H1 (cell line): ENCODE data around the gene SEC24B. TPM values are rescaled to one million over a fixed set of nuclear protein-coding genes. Genes with fewer than 3 reads are reported as not detected.

Experiments used
- CTCF ChIA-PET: fragments of 300-600 bp; sonication (Branson Sonifier 250); formaldehyde crosslinking; loops from one replicate; lab custom pipeline; 2021; ENCODE audit not compliant: partially characterized antibody; lab: Charles Lee
- POLR2A ChIA-PET: fragments of 300-600 bp; sonication (Branson Sonifier 250); formaldehyde crosslinking; loops from one replicate; lab custom pipeline; 2021; ENCODE audit warnings: inconsistent platforms; ENCODE audit not compliant: partially characterized antibody; lab: Charles Lee
- DNase-seq, 2 experiments: peaks; one replicate each; pipeline versions ENCODE4 v3.0.0 to v3.0.0-alpha.2; 2010 to 2022; ENCODE audit warnings: low spot score in 2 of 2, low read depth in 1 of 2, mixed read lengths in 1 of 2
- FAIRE-seq: peaks from 2 replicates; lab custom pipeline; 2011; peaks lifted over from hg19 to GRCh38; lab: Jason Lieb, UNC
- H2AFZ ChIP-seq: 2 replicates; pipeline ENCODE4 v1.8.1; 2012; ENCODE audit warnings: low read length, inconsistent platforms
- H2AK5ac ChIP-seq: 2 replicates; pipeline ENCODE4 v1.6.1; 2013; ENCODE audit warnings: low read depth, low read length
- H2BK120ac ChIP-seq: replicated peaks from 2 replicates; pipeline ENCODE3; 2013; ENCODE audit warnings: low read depth, low read length, inconsistent platforms
- H2BK12ac ChIP-seq: 2 replicates; pipeline ENCODE4 v1.6.1; 2013; ENCODE audit warnings: low read depth, low read length
- H2BK15ac ChIP-seq: 2 replicates; pipeline ENCODE4 v1.6.1; 2013; ENCODE audit warnings: low read length
- H2BK20ac ChIP-seq: 2 replicates; pipeline ENCODE4 v1.6.1; 2013; ENCODE audit warnings: low read length
- H2BK5ac ChIP-seq: 2 replicates; pipeline ENCODE4 v1.6.1; 2013; ENCODE audit warnings: low read depth, low read length
- H3K14ac ChIP-seq: 2 replicates; pipeline ENCODE4 v1.6.1; 2013; ENCODE audit warnings: inconsistent platforms; ENCODE audit not compliant: insufficient read length
- H3K18ac ChIP-seq: 2 replicates; pipeline ENCODE4 v1.6.1; 2013; ENCODE audit warnings: low read length; ENCODE audit errors: extremely low read depth
- H3K23ac ChIP-seq: 2 replicates; pipeline ENCODE4 v1.6.1; 2013; ENCODE audit warnings: inconsistent platforms; ENCODE audit not compliant: insufficient read length
- H3K23me2 ChIP-seq: 2 replicates; pipeline ENCODE4 v1.6.1; 2013; ENCODE audit warnings: low read depth, low read length
- H3K27ac ChIP-seq: 2 replicates; pipeline ENCODE4 v1.6.1; 2011; ENCODE audit warnings: low read depth, low read length, inconsistent platforms
- H3K27me3 ChIP-seq, 4 experiments: replicated peaks in 1 of 4; 1 replicate in 1 of 4; 2 replicates in 3 of 4; pipeline versions ENCODE4 v1.6.1 to v1.8.1; 2011 to 2013; ENCODE audit warnings: low read length in 3 of 4, mild to moderate bottlenecking in 3 of 4, inconsistent platforms in 2 of 4, mixed read lengths in 2 of 4, moderate library complexity in 1 of 4; ENCODE audit not compliant: control insufficient read depth in 3 of 4, insufficient read depth in 3 of 4; ENCODE audit errors: extremely low read depth in 1 of 4
- H3K36me3 ChIP-seq, 4 experiments: 2 replicates each; pipeline versions ENCODE4 v1.6.1 to v1.8.1; 2011 to 2013; ENCODE audit warnings: mild to moderate bottlenecking in 4 of 4, low read length in 3 of 4, moderate library complexity in 2 of 4, control low read depth in 1 of 4, inconsistent platforms in 1 of 4; ENCODE audit not compliant: insufficient read depth in 4 of 4, control insufficient read depth in 2 of 4
- H3K4ac ChIP-seq: replicated peaks from 2 replicates; pipeline ENCODE3; 2013; ENCODE audit warnings: low read length, low read depth, mixed read lengths, inconsistent platforms; ENCODE audit not compliant: insufficient read length
- H3K4me1 ChIP-seq, 4 experiments: replicated peaks in 1 of 4; 1 replicate in 1 of 4; 2 replicates in 3 of 4; pipeline versions ENCODE4 v1.6.1 to v1.8.1; 2011 to 2013; ENCODE audit warnings: low read length in 3 of 4, inconsistent platforms in 2 of 4, mixed read lengths in 1 of 4; ENCODE audit not compliant: insufficient read depth in 4 of 4, control insufficient read depth in 3 of 4
- H3K4me2 ChIP-seq, 2 experiments: 2 replicates each; pipeline versions ENCODE4 v1.6.1 to v1.8.1; 2011 to 2013; ENCODE audit warnings: low read depth in 2 of 2, low read length in 2 of 2, control low read depth in 1 of 2, inconsistent platforms in 1 of 2, mild to moderate bottlenecking in 1 of 2; ENCODE audit not compliant: insufficient read depth in 1 of 2
- H3K4me3 ChIP-seq, 4 experiments: fragments of 200-600, 300-600 bp in 1 of 4; sonication (generic), shearing (Covaris generic), sonication (Bioruptor Twin) in 1 of 4; 2 replicates each; pipeline versions ENCODE4 v1.5.1 to v1.8.1; 2011 to 2016; ENCODE audit warnings: low read length in 4 of 4, low read depth in 3 of 4, control low read depth in 2 of 4, inconsistent platforms in 2 of 4, mild to moderate bottlenecking in 2 of 4, mixed read lengths in 1 of 4, moderate library complexity in 1 of 4; ENCODE audit not compliant: insufficient read depth in 2 of 4; ENCODE audit errors: extremely low read depth in 1 of 4
- H3K56ac ChIP-seq: replicated peaks from 2 replicates; pipeline ENCODE3; 2013; ENCODE audit warnings: low read depth, mild to moderate bottlenecking, mixed read lengths, low read length, inconsistent platforms; ENCODE audit not compliant: insufficient read length
- H3K79me1 ChIP-seq: 2 replicates; pipeline ENCODE4 v1.6.1; 2013; ENCODE audit warnings: low read depth, low read length, control low read depth
- H3K79me2 ChIP-seq, 2 experiments: 2 replicates each; pipeline versions ENCODE4 v1.6.1 to v1.8.1; 2012 to 2013; ENCODE audit warnings: low read length in 2 of 2, mild to moderate bottlenecking in 2 of 2, inconsistent platforms in 1 of 2; ENCODE audit not compliant: insufficient read depth in 2 of 2, control insufficient read depth in 1 of 2
- H3K9ac ChIP-seq, 4 experiments: replicated peaks in 1 of 4; 1 replicate in 1 of 4; 2 replicates in 3 of 4; pipeline versions ENCODE4 v1.6.1 to v1.8.1; 2011 to 2013; ENCODE audit warnings: low read depth in 3 of 4, low read length in 3 of 4, control low read depth in 2 of 4, mild to moderate bottlenecking in 2 of 4, moderate library complexity in 2 of 4, inconsistent platforms in 1 of 4; ENCODE audit errors: extremely low read depth in 1 of 4
- H3K9me3 ChIP-seq, 2 experiments: 2 replicates each; pipeline versions ENCODE4 v1.6.1 to v1.8.1; 2012 to 2013; ENCODE audit warnings: mild to moderate bottlenecking in 2 of 2, moderate library complexity in 2 of 2, control low read depth in 1 of 2, inconsistent platforms in 1 of 2, low read depth in 1 of 2, low read length in 1 of 2, mixed read lengths in 1 of 2; ENCODE audit not compliant: insufficient read depth in 2 of 2
- H4K20me1 ChIP-seq, 2 experiments: replicated peaks in 1 of 2; 2 replicates each; pipeline versions ENCODE3 to v1.8.1; 2011 to 2013; ENCODE audit warnings: inconsistent platforms in 2 of 2, low read length in 2 of 2, mild to moderate bottlenecking in 1 of 2; ENCODE audit not compliant: insufficient read depth in 2 of 2, control insufficient read depth in 1 of 2
- H4K5ac ChIP-seq: 2 replicates; pipeline ENCODE4 v1.6.1; 2013; ENCODE audit warnings: low read length, low read depth, mixed read lengths, inconsistent platforms; ENCODE audit not compliant: insufficient read length
- H4K8ac ChIP-seq: 2 replicates; pipeline ENCODE4 v1.8.0; 2013; ENCODE audit warnings: mild to moderate bottlenecking, moderate library complexity, low read length, inconsistent platforms; ENCODE audit not compliant: insufficient read depth; ENCODE audit errors: extremely low read depth
- H4K91ac ChIP-seq: replicated peaks from 2 replicates; pipeline ENCODE3; 2013; ENCODE audit warnings: low read length, mixed read lengths, inconsistent platforms; ENCODE audit not compliant: insufficient read length
- CBX5 ChIP-seq: fragments of 300-800, 300-1000 bp; sonication (generic); IDR thresholded peaks from 2 replicates; pipeline ENCODE4 v1.7.1; 2016; ENCODE audit warnings: antibody characterized with exemption, low read length, low read depth
- CHD2 ChIP-seq: IDR thresholded peaks from 2 replicates; pipeline ENCODE4 v1.6.1; 2012; ENCODE audit warnings: low read length, improper control_type of control experiment
- MAFK ChIP-seq: IDR thresholded peaks from 2 replicates; pipeline ENCODE4 v1.6.1; 2012; ENCODE audit warnings: low read depth, mild to moderate bottlenecking, improper control_type of control experiment, low read length
- RFX5 ChIP-seq: IDR thresholded peaks from 2 replicates; pipeline ENCODE4 v1.6.1; 2011; ENCODE audit warnings: low read depth, low read length, improper control_type of control experiment, borderline replicate concordance
- polyA plus RNA-seq, 7 experiments: library from polyadenylated mRNA; depleted of rRNA in 3 of 7; stranded (reverse) in 5 of 7; unstranded in 2 of 7; fragments of >200 nt in 5 of 7; fragments of 200-250 nt in 2 of 7; gene quantifications; 1 replicate in 5 of 7; 2 replicates in 1 of 7; 4 replicates in 1 of 7; pipeline versions ENCODE4 v1.2.1 to v1.2.3, GENCODE V29; 2011 to 2013; ENCODE audit warnings: missing spikeins in 2 of 7, mixed read lengths in 2 of 7
- total RNA-seq: library from RNA; stranded (reverse); fragmentation: NEBNext Ultra II Directional; extraction: Animal tissue kit (Norgen Biotek cat#: 25700); gene quantifications from 2 replicates; pipeline ENCODE4 v1.2.1, GENCODE V29; 2021
- TF ChIP-seq, protein P1 (sequence below), 3 experiments: IDR thresholded peaks; 1 replicate in 2 of 3; 2 replicates in 1 of 3; pipeline versions ENCODE4 v1.5.1 to v1.6.1; 2011; ENCODE audit warnings: low read length in 3 of 3, mild to moderate bottlenecking in 3 of 3, inconsistent platforms in 2 of 3, low read depth in 1 of 3, moderate library complexity in 1 of 3; ENCODE audit not compliant: insufficient read depth in 1 of 3; ENCODE audit errors: control extremely low read depth in 1 of 3

SEC24B gene
- total and polyA plus RNA-seq, 2 of the 8 experiments (the other 6 are each of a cell fraction or from before 2014, with no cell fraction given), result 25.6 to 30.9 TPM

DNA sequence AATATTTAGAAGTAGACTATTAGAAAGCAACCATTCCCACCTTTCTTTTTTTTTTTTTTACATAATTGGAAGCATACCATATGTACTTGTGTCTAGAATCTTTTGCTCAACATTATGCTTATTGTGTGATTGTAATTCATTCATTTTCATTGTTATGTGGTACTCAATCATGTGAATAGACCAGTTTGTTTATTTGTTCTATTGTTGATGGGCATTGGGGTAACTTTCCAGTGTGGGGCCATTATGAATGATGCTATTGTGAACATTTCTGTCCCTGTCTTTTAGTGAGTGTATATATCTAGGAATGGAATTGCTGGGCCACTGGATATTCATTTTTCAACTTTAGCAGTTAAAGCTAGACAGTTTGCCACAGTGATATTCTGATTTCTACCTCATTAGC lies 63.9 kb downstream of the SEC24B start:
- Histone ChIP-seq H3K23me2 (no peaks in the 10 kb centered on the region), H2BK20ac (no peak overlapping the region), H3K9ac (no peak overlapping the region), H3K23ac (no peak overlapping the region), H3K36me3 (peaks cover 7 to 33% (median 17%) of the 10 kb centered on the region in 4 experiments), H2BK120ac (no peak overlapping the region), H4K5ac (no peak overlapping the region), H3K4ac (no peak overlapping the region), H3K27ac (no peak overlapping the region), H3K4me2 (no peak overlapping the region), H4K20me1 (no peaks in the 10 kb centered on the region), H2BK15ac (no peak overlapping the region), H3K9me3 (no peaks in the 10 kb centered on the region), H3K14ac (no peak overlapping the region), H3K4me3 (no peak overlapping the region), H2BK12ac (no peak overlapping the region), H2BK5ac (no peak overlapping the region), H3K79me2 (no peaks in the 10 kb centered on the region), H3K18ac (no peak overlapping the region)
- ChIA-PET POLR2A (no interaction called here), CTCF (interaction anchor here (0.9 kb wide), 1 partner anchor 145 kb away, joined by 3 read pairs; no protein-coding TSS in a partner anchor)
- FAIRE-seq, result no peak
- DNase-seq, result no peak
- TF ChIP-seq, protein P1, sequence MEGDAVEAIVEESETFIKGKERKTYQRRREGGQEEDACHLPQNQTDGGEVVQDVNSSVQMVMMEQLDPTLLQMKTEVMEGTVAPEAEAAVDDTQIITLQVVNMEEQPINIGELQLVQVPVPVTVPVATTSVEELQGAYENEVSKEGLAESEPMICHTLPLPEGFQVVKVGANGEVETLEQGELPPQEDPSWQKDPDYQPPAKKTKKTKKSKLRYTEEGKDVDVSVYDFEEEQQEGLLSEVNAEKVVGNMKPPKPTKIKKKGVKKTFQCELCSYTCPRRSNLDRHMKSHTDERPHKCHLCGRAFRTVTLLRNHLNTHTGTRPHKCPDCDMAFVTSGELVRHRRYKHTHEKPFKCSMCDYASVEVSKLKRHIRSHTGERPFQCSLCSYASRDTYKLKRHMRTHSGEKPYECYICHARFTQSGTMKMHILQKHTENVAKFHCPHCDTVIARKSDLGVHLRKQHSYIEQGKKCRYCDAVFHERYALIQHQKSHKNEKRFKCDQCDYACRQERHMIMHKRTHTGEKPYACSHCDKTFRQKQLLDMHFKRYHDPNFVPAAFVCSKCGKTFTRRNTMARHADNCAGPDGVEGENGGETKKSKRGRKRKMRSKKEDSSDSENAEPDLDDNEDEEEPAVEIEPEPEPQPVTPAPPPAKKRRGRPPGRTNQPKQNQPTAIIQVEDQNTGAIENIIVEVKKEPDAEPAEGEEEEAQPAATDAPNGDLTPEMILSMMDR (IDR thresholded peaks at IDR 0.05; ENCODE audit: control extremely low read depth in 1 of 3, insufficient read depth in 1 of 3, low read depth in 1 of 3, low read length in 3 of 3), result no peak
- TF ChIP-seq CHD2 (no peak), CBX5 (no peak), MAFK (no peak), RFX5 (no peak)
- TF ChIP-seq, all 59 proteins: peak for 0
- Histone ChIP-seq H4K91ac (no peak overlapping the region), H3K4me1 (no peaks in the 10 kb centered on the region), H3K56ac (no peak overlapping the region), H2AFZ (no peak overlapping the region), H2AK5ac (no peak overlapping the region), H3K27me3 (no peaks in the 10 kb centered on the region), H3K79me1 (no peaks in the 10 kb centered on the region), H4K8ac (no peak overlapping the region)
